HepG2 (cell line): Measurements from ENCODE around the gene SLC22A23. TPM values are rescaled to one million over a fixed set of nuclear protein-coding genes. Genes with fewer than 3 reads are reported as not detected.
A peak's percentile ranks its signal among the peaks of the same experiment; 100 is the strongest.

Experiments
- BRD4 ChIP-seq: sonication (generic); formaldehyde crosslinking; IDR thresholded peaks from 2 replicates; pipeline ENCODE4 v1.4.0; 2020; ENCODE audit warnings: missing genetic modification reagents
- E2F5 ChIP-seq: sonication (generic); formaldehyde crosslinking; conservative IDR thresholded peaks from 2 replicates; pipeline ENCODE4 v1.4.0; 2020; ENCODE audit warnings: missing genetic modification reagents
- ELF3 ChIP-seq: IDR thresholded peaks from 2 replicates; pipeline ENCODE4 v1.6.1; 2016; ENCODE audit warnings: missing genetic modification reagents, missing compliant biosample characterization
- ERF ChIP-seq: IDR thresholded peaks from 2 replicates; pipeline ENCODE4 v1.6.1; 2018; ENCODE audit warnings: missing biosample characterization, missing genetic modification reagents
- FIP1L1 ChIP-seq: fragments of 200-400 bp; formaldehyde crosslinking; IDR thresholded peaks from 2 replicates; pipeline ENCODE4 v1.6.1; 2018; ENCODE audit warnings: low read depth, mild to moderate bottlenecking, low read length, moderate library complexity, borderline replicate concordance; ENCODE audit not compliant: insufficient read depth
- FOXJ3 ChIP-seq: sonication (generic); formaldehyde crosslinking; IDR thresholded peaks from 2 replicates; pipeline ENCODE4 v1.4.0; 2020; ENCODE audit warnings: missing genetic modification reagents, mild to moderate bottlenecking, borderline replicate concordance
- GATAD1 ChIP-seq: IDR thresholded peaks from 2 replicates; pipeline ENCODE4 v1.6.1; 2016; ENCODE audit warnings: missing genetic modification reagents, missing compliant biosample characterization
- MLX ChIP-seq: IDR thresholded peaks from 2 replicates; pipeline ENCODE4 v1.6.1; 2016
- NFYB ChIP-seq: sonication (generic); formaldehyde crosslinking; IDR thresholded peaks from 2 replicates; pipeline ENCODE4 v1.4.0; 2020; ENCODE audit warnings: missing genetic modification reagents
- NR2F1 ChIP-seq, 2 experiments: fragments of 450-650 bp in 1 of 2; formaldehyde crosslinking in 1 of 2; IDR thresholded peaks; 2 replicates each; pipeline versions ENCODE4 v1.5.0 to v1.6.1; 2016 to 2020; ENCODE audit warnings: mild to moderate bottlenecking in 1 of 2, missing compliant biosample characterization in 1 of 2, missing genetic modification reagents in 1 of 2, moderate library complexity in 1 of 2
- POGK ChIP-seq: sonication (generic); formaldehyde crosslinking; conservative IDR thresholded peaks from 2 replicates; pipeline ENCODE4 v1.8.0; 2022; ENCODE audit warnings: mild to moderate bottlenecking, moderate library complexity, missing genetic modification reagents
- RFX1 ChIP-seq: fragments of 450-650 bp; IDR thresholded peaks from 2 replicates; pipeline ENCODE4 v1.6.1; 2017
- SIX4 ChIP-seq: sonication (generic); formaldehyde crosslinking; IDR thresholded peaks from 2 replicates; pipeline ENCODE4 v1.4.0; 2020; ENCODE audit warnings: missing genetic modification reagents
- SPEN ChIP-seq: sonication (generic); formaldehyde crosslinking; IDR thresholded peaks from 2 replicates; pipeline ENCODE4 v1.5.1; 2020; ENCODE audit warnings: low read depth, mild to moderate bottlenecking, missing genetic modification reagents
- TEAD3 ChIP-seq: optimal IDR thresholded peaks from 2 replicates; pipeline ENCODE3; 2016; ENCODE audit warnings: borderline replicate concordance
- TFE3 ChIP-seq: IDR thresholded peaks from 2 replicates; pipeline ENCODE4 v1.6.1; 2016
- YEATS4 ChIP-seq: sonication (generic); formaldehyde crosslinking; IDR thresholded peaks from 2 replicates; pipeline ENCODE4 v1.4.0; 2020; ENCODE audit warnings: missing genetic modification reagents, borderline replicate concordance
- ZEB1 ChIP-seq: IDR thresholded peaks from 2 replicates; pipeline ENCODE4 v1.6.1; 2012; ENCODE audit warnings: mild to moderate bottlenecking, low read depth, inconsistent platforms; ENCODE audit not compliant: insufficient replicate concordance
- ZNF20 ChIP-seq: sonication (generic); formaldehyde crosslinking; IDR thresholded peaks from 2 replicates; pipeline ENCODE4 v1.4.0; 2020; ENCODE audit warnings: mild to moderate bottlenecking, moderate library complexity, missing genetic modification reagents
- ZNF263 ChIP-seq: sonication (generic); formaldehyde crosslinking; IDR thresholded peaks from 2 replicates; pipeline ENCODE4 v1.4.0; 2020; ENCODE audit warnings: missing genetic modification reagents
- ZNF264 ChIP-seq: sonication (generic); formaldehyde crosslinking; IDR thresholded peaks from 2 replicates; pipeline ENCODE4 v1.4.0; 2020; ENCODE audit warnings: missing genetic modification reagents
- ZNF383 ChIP-seq: sonication (generic); formaldehyde crosslinking; IDR thresholded peaks from 2 replicates; pipeline ENCODE4 v1.4.0; 2020; ENCODE audit warnings: missing genetic modification reagents, mild to moderate bottlenecking, borderline replicate concordance
- ZNF543 ChIP-seq: sonication (generic); formaldehyde crosslinking; IDR thresholded peaks from 2 replicates; pipeline ENCODE4 v1.4.0; 2020; ENCODE audit warnings: mild to moderate bottlenecking, missing genetic modification reagents
- ZNF652 ChIP-seq: IDR thresholded peaks from 2 replicates; pipeline ENCODE4 v1.6.1; 2016; ENCODE audit warnings: low read depth, borderline replicate concordance
- ZNF878 ChIP-seq: sonication (generic); formaldehyde crosslinking; IDR thresholded peaks from 2 replicates; pipeline ENCODE4 v1.8.1; 2023; ENCODE audit warnings: mild to moderate bottlenecking, missing genetic modification reagents, moderate library complexity
- polyA plus RNA-seq, 8 experiments: library from polyadenylated mRNA; depleted of rRNA in 3 of 8; stranded (reverse) in 7 of 8; unstranded in 1 of 8; fragments of >200 nt; fragmentation: Illumina TruSeq in 4 of 8; extraction: Trizol in 4 of 8; gene quantifications; 2 replicates each; pipeline versions ENCODE4 v1.2.1 to v1.2.3, GENCODE V29; 2011 to 2016; ENCODE audit warnings: low read depth in 4 of 8, missing spikeins in 1 of 8, mixed read lengths in 1 of 8; ENCODE audit not compliant: insufficient read depth in 1 of 8
- total RNA-seq, 5 experiments: library from RNA; depleted of rRNA; stranded (reverse); fragments of >200 nt; fragmentation: Illumina TruSeq; extraction: Trizol; gene quantifications; 2 replicates each; pipeline ENCODE4 v1.2.3, GENCODE V29; 2016; ENCODE audit warnings: low read depth in 1 of 5

SLC22A23 gene
- total and polyA plus RNA-seq, 2 of the 13 experiments (the other 11 are each of a cell fraction or from before 2014, with no cell fraction given), result 11.8 to 17.5 TPM

- TF ChIP-seq NR2F1 (CRISPR knock-in tag; IDR thresholded peaks at IDR 0.05) (peak; percentile 73 to 88), YEATS4 (CRISPR knock-in tag) (no peak), ZEB1 (no peak), ZNF383 (CRISPR knock-in tag) (no peak), GATAD1 (CRISPR knock-in tag) (no peak; the same call in 1 of the 2 replicates), ELF3 (CRISPR knock-in tag) (peak; percentile 70; the same call in 1 of the 2 replicates), MLX (CRISPR knock-in tag) (peak; percentile 65), SIX4 (peak; percentile 34; the same call in 1 of the 2 replicates), TEAD3 (CRISPR knock-in tag) (peak; percentile 56), BRD4 (CRISPR knock-in tag) (peak; percentile 76; the same call in 1 of the 2 replicates), ERF (CRISPR knock-in tag) (peak; percentile 53), TFE3 (CRISPR knock-in tag) (peak; percentile 28; the same call in 1 of the 2 replicates), ZNF652 (CRISPR knock-in tag) (peak; percentile 19; the same call in 1 of the 2 replicates), FOXJ3 (CRISPR knock-in tag) (peak; percentile 48; the same call in 1 of the 2 replicates), ZNF878 (CRISPR knock-in tag) (no peak), ZNF263 (CRISPR knock-in tag) (peak; percentile 44; the same call in 1 of the 2 replicates), POGK (CRISPR knock-in tag) (no peak), ZNF543 (CRISPR knock-in tag) (peak; percentile 28; the same call in 1 of the 2 replicates), E2F5 (CRISPR knock-in tag) (no peak), RFX1 (no peak), NFYB (CRISPR knock-in tag) (no peak), ZNF20 (CRISPR knock-in tag) (no peak), SPEN (CRISPR knock-in tag) (0 out of 2 replicates have a peak, but pooled peaks have one; percentile 9), FIP1L1 (no peak), ZNF264 (CRISPR knock-in tag) (peak; percentile 54; the same call in 1 of the 2 replicates)
Measured at GRCh38 chr6:3366596-3367413, 90.0 kb downstream of the SLC22A23 start (continued).
